OCI-LY3 (cell line): ENCODE results near the gene INPP5F.

ENCODE experiments used
- H2AFZ ChIP-seq: fragments of 200-600, 300-600 bp; shearing (Covaris generic); 2 replicates; pipeline ENCODE4 v1.6.0; 2014; ENCODE audit warnings: antibody characterized with exemption, low read depth, low read length
- H3K27ac ChIP-seq: fragments of 200-600, 300-600 bp; sonication (generic); 2 replicates; pipeline ENCODE4 v1.5.1; 2014; ENCODE audit warnings: mild to moderate bottlenecking, low read length, moderate library complexity, mixed read lengths
- H3K27me3 ChIP-seq: fragments of 200-600, 300-600 bp; sonication (generic); 2 replicates; pipeline ENCODE4 v1.6.1; 2014; ENCODE audit warnings: low read depth, low read length, mixed read lengths
- H3K36me3 ChIP-seq: fragments of 200-600, 300-600 bp; sonication (generic); replicated peaks from 2 replicates; pipeline ENCODE3; 2014; ENCODE audit warnings: low read depth, low read length, mixed read lengths
- H3K4me1 ChIP-seq: fragments of 300-600, 200-600 bp; sonication (generic); 2 replicates; pipeline ENCODE4 v1.6.1; 2014; ENCODE audit warnings: low read length, mixed read lengths
- H3K4me2 ChIP-seq: fragments of 200-600, 300-600 bp; sonication (generic); 2 replicates; pipeline ENCODE4 v1.6.1; 2014; ENCODE audit warnings: low read length, mixed read lengths
- H3K4me3 ChIP-seq: fragments of 300-600, 200-600 bp; sonication (generic); 2 replicates; pipeline ENCODE4 v1.5.1; 2014; ENCODE audit warnings: antibody characterized with exemption, mild to moderate bottlenecking, low read length, moderate library complexity
- H3K79me2 ChIP-seq: fragments of 300-600, 200-600 bp; shearing (Covaris generic); 2 replicates; pipeline ENCODE4 v1.6.1; 2014; ENCODE audit warnings: mild to moderate bottlenecking, low read length, mixed read lengths
- H3K9ac ChIP-seq: fragments of 300-600, 200-600 bp; shearing (Covaris generic); 2 replicates; pipeline ENCODE4 v1.6.0; 2014; ENCODE audit warnings: mild to moderate bottlenecking, low read length, moderate library complexity
- H3K9me3 ChIP-seq: fragments of 200-600, 300-600 bp; shearing (Covaris generic); 2 replicates; pipeline ENCODE4 v1.6.1; 2014; ENCODE audit warnings: low read length, mixed read lengths; ENCODE audit not compliant: insufficient read depth
- H4K20me1 ChIP-seq: fragments of 200-600, 300-600 bp; sonication (generic); 2 replicates; pipeline ENCODE4 v1.6.1; 2016; ENCODE audit warnings: low read length, mixed read lengths; ENCODE audit not compliant: insufficient read depth
- EZH2phosphoT487 ChIP-seq: fragments of 200-600 bp; shearing (Covaris generic); IDR thresholded peaks from 2 replicates; pipeline ENCODE4 v1.6.1; 2018; ENCODE audit warnings: antibody characterized with exemption, mixed run types, low read depth
- TF ChIP-seq, protein P1 (sequence below): fragments of 200-600, 300-600 bp; sonication (generic); IDR thresholded peaks from 2 replicates; pipeline ENCODE4 v1.5.1; 2014; ENCODE audit warnings: antibody characterized with exemption, low read length, low read depth

Gene INPP5F

GRCh38 chr10:119812684-119813083, 86.8 kb downstream of the INPP5F start:
- H3K4me1 ChIP-seq = no peaks in the 10 kb centered on the region; the same call in 1 of the 2 replicates

GRCh38 chr10:119815671-119816070, 89.8 kb downstream of the INPP5F start:
- no peak overlapping the region for H3K27ac ChIP-seq
- no peak overlapping the region for H3K4me2 ChIP-seq
- H4K20me1 ChIP-seq = no peaks in the 10 kb centered on the region
- H3K9me3 ChIP-seq = no peaks in the 10 kb centered on the region
- H3K4me1 ChIP-seq = no peaks in the 10 kb centered on the region; the same call in 1 of the 2 replicates
- no peaks in the 10 kb centered on the region for H3K79me2 ChIP-seq
- no peaks in the 10 kb centered on the region for H3K27me3 ChIP-seq
- H2AFZ ChIP-seq = no peak overlapping the region
- no peaks in the 10 kb centered on the region for H3K36me3 ChIP-seq
- TF ChIP-seq EZH2phosphoT487 = no peak
- TF ChIP-seq, protein P1, sequence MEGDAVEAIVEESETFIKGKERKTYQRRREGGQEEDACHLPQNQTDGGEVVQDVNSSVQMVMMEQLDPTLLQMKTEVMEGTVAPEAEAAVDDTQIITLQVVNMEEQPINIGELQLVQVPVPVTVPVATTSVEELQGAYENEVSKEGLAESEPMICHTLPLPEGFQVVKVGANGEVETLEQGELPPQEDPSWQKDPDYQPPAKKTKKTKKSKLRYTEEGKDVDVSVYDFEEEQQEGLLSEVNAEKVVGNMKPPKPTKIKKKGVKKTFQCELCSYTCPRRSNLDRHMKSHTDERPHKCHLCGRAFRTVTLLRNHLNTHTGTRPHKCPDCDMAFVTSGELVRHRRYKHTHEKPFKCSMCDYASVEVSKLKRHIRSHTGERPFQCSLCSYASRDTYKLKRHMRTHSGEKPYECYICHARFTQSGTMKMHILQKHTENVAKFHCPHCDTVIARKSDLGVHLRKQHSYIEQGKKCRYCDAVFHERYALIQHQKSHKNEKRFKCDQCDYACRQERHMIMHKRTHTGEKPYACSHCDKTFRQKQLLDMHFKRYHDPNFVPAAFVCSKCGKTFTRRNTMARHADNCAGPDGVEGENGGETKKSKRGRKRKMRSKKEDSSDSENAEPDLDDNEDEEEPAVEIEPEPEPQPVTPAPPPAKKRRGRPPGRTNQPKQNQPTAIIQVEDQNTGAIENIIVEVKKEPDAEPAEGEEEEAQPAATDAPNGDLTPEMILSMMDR = no peak
- no peak overlapping the region for H3K4me3 ChIP-seq
- no peak overlapping the region for H3K9ac ChIP-seq

More at GRCh38 chr10:119812684-119813083, 86.8 kb downstream of the INPP5F start:
- no peak overlapping the region for H3K4me3 ChIP-seq
- no peaks in the 10 kb centered on the region for H3K79me2 ChIP-seq
- H3K9me3 ChIP-seq = no peaks in the 10 kb centered on the region
- H3K36me3 ChIP-seq = peaks cover 3% of the 10 kb centered on the region
- no peaks in the 10 kb centered on the region for H3K27me3 ChIP-seq
- H3K27ac ChIP-seq = no peak overlapping the region
- no peak overlapping the region for H3K9ac ChIP-seq
- no peak overlapping the region for H2AFZ ChIP-seq
- H4K20me1 ChIP-seq = no peaks in the 10 kb centered on the region
- TF ChIP-seq EZH2phosphoT487 = no peak
- TF ChIP-seq, protein P1 = no peak
- no peak overlapping the region for H3K4me2 ChIP-seq

GRCh38 chr10:119817991-119818888, 92.4 kb downstream of the INPP5F start:
- no peaks in the 10 kb centered on the region for H3K27me3 ChIP-seq
- no peak overlapping the region for H3K4me3 ChIP-seq
- H3K27ac ChIP-seq = no peak overlapping the region
- H3K4me2 ChIP-seq = no peak overlapping the region
- H3K79me2 ChIP-seq = no peaks in the 10 kb centered on the region
- H3K9me3 ChIP-seq = no peaks in the 10 kb centered on the region
- no peak overlapping the region for H3K9ac ChIP-seq
- no peak overlapping the region for H2AFZ ChIP-seq
- no peaks in the 10 kb centered on the region for H4K20me1 ChIP-seq
- no peaks in the 10 kb centered on the region; the same call in 1 of the 2 replicates for H3K4me1 ChIP-seq
- TF ChIP-seq EZH2phosphoT487 = no peak
- TF ChIP-seq, protein P1 = no peak
- peaks cover 2% of the 10 kb centered on the region for H3K36me3 ChIP-seq

- Histone ChIP-seq H2AFZ (no peak overlapping the region), H3K27ac (no peak overlapping the region), H3K36me3 (peaks cover 4% of the 10 kb centered on the region), H3K4me3 (no peak overlapping the region), H3K4me1 (no peaks in the 10 kb centered on the region; the same call in 1 of the 2 replicates), H3K9ac (no peak overlapping the region), H3K79me2 (no peaks in the 10 kb centered on the region), H4K20me1 (no peaks in the 10 kb centered on the region), H3K4me2 (no peak overlapping the region), H3K27me3 (no peaks in the 10 kb centered on the region), H3K9me3 (no peaks in the 10 kb centered on the region)
- TF ChIP-seq EZH2phosphoT487 = no peak
Measured at GRCh38 chr10:119818889-119819270, 93.0 kb downstream of the INPP5F start.
